HepG2 (cell line): ENCODE measurements around the gene ARHGEF10L.

ENCODE experiments used
- ATF1 ChIP-seq: IDR thresholded peaks from 2 replicates; pipeline ENCODE4 v1.6.1; 2016; ENCODE audit warnings: mild to moderate bottlenecking, control low read depth
- MAX ChIP-seq: IDR thresholded peaks from 2 replicates; pipeline ENCODE4 v1.6.1; 2012; ENCODE audit warnings: inconsistent platforms
- NFRKB ChIP-seq: fragments of 450-650 bp; IDR thresholded peaks from 2 replicates; pipeline ENCODE4 v1.6.1; 2017
- REPIN1 ChIP-seq: sonication (generic); formaldehyde crosslinking; IDR thresholded peaks from 2 replicates; pipeline ENCODE4 v1.8.0; 2022; ENCODE audit warnings: missing genetic modification reagents, low read depth, mild to moderate bottlenecking, borderline replicate concordance
- TCF7L2 ChIP-seq: IDR thresholded peaks from 2 replicates; pipeline ENCODE4 v1.6.1; 2011; ENCODE audit warnings: mild to moderate bottlenecking, low read depth, low read length, moderate library complexity
- ZNF251 ChIP-seq: sonication (generic); formaldehyde crosslinking; IDR thresholded peaks from 2 replicates; pipeline ENCODE4 v1.9.0; 2021; ENCODE audit warnings: mild to moderate bottlenecking, missing genetic modification reagents

GRCh38 chr1:17510138-17510537 lies 29.4 kb upstream of the ARHGEF10L start:
- TF ChIP-seq MAX, result no peak
- TF ChIP-seq ATF1 (CRISPR knock-in tag), result no peak
- no peak for TF ChIP-seq REPIN1
- no peak for TF ChIP-seq NFRKB
- no peak for TF ChIP-seq ZNF251 (CRISPR knock-in tag)
- TF ChIP-seq TCF7L2, result no peak
